NCI-H2029 (cell line): Measurements from ENCODE around the gene UBR2.
"Not testable (repeated sequence)": the region's sequence is repeated elsewhere in the genome, so short reads cannot be mapped to it uniquely, and the experiment has no call there.

Experiments used
- DNase-seq: peaks from one replicate; lab custom pipeline; 2025; lab: John Stamatoyannopoulos, UW

The UBR2 gene

GRCh38 chr6:42727627-42728026 is 163.8 kb downstream of the UBR2 start:
- DNase-seq, result no peak

GRCh38 chr6:42729731-42730130 is 165.9 kb downstream of the UBR2 start:
- no peak for DNase-seq

- not testable (repeated sequence) for DNase-seq
These were observed 170.1 kb downstream of the UBR2 start for GRCh38 chr6:42733867-42734481.

GRCh38 chr6:42735976-42736375 is 172.1 kb downstream of the UBR2 start:
- no peak for DNase-seq

GRCh38 chr6:42740725-42741124 is 176.9 kb downstream of the UBR2 start:
- no peak for DNase-seq

GRCh38 chr6:42742116-42742894 is 178.5 kb downstream of the UBR2 start:
- no peak for DNase-seq
